Activated naive CD4-positive, alpha-beta T cell (primary cell): ENCODE results near the gene MRPL10.

Experiments
- DNase-seq, 4 experiments: peaks; one replicate each; lab custom pipeline; 2025; lab: John Stamatoyannopoulos, UW

Gene MRPL10

GRCh38 chr17:47840001-47840741 is 8.8 kb upstream of the MRPL10 start:
- no peak for DNase-seq

- DNase-seq = no peak
These were observed 7.7 kb upstream of the MRPL10 start for GRCh38 chr17:47839071-47839470.

GRCh38 chr17:47838636-47839035 is 7.3 kb upstream of the MRPL10 start:
- no peak for DNase-seq

- no peak for DNase-seq
These were observed 6.2 kb upstream of the MRPL10 start for GRCh38 chr17:47837401-47838039.

- no peak for DNase-seq
These were observed 5.3 kb upstream of the MRPL10 start for GRCh38 chr17:47836601-47837000.

- DNase-seq = no peak
These were observed 3.4 kb upstream of the MRPL10 start for GRCh38 chr17:47834756-47835155.

GRCh38 chr17:47831934-47832327 is 590 bp upstream of the MRPL10 start:
- no peak for DNase-seq

GRCh38 chr17:47830396-47831002 is 842 bp downstream of the MRPL10 start:
- DNase-seq = no peak

- no peak for DNase-seq
These were observed 1.5 kb downstream of the MRPL10 start for GRCh38 chr17:47829870-47830269.

GRCh38 chr17:47823519-47823918 is 7.8 kb downstream of the MRPL10 start:
- DNase-seq = no peak

GRCh38 chr17:47822785-47823184 is 8.6 kb downstream of the MRPL10 start:
- DNase-seq = no peak

- peak in 3 of 4 experiments; percentile 19 to 66 (median 56) for DNase-seq
These were observed 9.6 kb downstream of the MRPL10 start, which contains the start of gene OSBPL7 for GRCh38 chr17:47821424-47822391. Gene OSBPL7, minus strand, starts transcription at chr17:47821794. Its CDS starts 1,516 bp downstream, at chr17:47820278.

GRCh38 chr17:47821031-47821423 is 10.3 kb downstream of the MRPL10 start:
- DNase-seq = no peak

- no peak for DNase-seq
These were observed 11.1 kb downstream of the MRPL10 start for GRCh38 chr17:47820033-47820789.

GRCh38 chr17:47819475-47819874 is 11.9 kb downstream of the MRPL10 start:
- DNase-seq = no peak

- no peak for DNase-seq
These were observed 13.2 kb downstream of the MRPL10 start for GRCh38 chr17:47818002-47818695.

GRCh38 chr17:47816947-47817346 is 14.4 kb downstream of the MRPL10 start:
- no peak for DNase-seq

GRCh38 chr17:47816111-47816735 is 15.1 kb downstream of the MRPL10 start:
- no peak for DNase-seq

- DNase-seq = no peak
These were observed 16.0 kb downstream of the MRPL10 start for GRCh38 chr17:47815106-47815918.
